ENCODE measurements around the gene FOLR2.

FOLR2 gene

DNA sequence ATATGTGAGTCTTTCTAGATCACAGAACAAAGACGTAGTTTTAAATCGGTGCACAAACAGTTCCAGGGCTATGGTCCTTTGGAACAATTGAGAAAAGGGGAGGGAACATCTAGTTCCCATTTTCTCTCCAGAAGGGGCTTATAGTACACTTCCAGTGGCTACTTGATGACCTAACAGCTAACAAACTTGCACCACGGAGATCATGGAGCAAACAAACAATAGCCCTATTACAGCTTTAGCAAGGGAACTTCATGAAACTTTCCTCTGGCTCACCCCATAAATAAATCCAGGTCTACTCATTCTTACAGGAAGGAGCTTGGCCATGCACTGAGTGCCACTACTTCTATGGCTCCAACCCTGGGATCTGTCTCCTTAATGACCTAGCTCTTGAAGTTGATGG lies 8.3 kb upstream of the FOLR2 start:
- DNase-seq: no peak

DNA sequence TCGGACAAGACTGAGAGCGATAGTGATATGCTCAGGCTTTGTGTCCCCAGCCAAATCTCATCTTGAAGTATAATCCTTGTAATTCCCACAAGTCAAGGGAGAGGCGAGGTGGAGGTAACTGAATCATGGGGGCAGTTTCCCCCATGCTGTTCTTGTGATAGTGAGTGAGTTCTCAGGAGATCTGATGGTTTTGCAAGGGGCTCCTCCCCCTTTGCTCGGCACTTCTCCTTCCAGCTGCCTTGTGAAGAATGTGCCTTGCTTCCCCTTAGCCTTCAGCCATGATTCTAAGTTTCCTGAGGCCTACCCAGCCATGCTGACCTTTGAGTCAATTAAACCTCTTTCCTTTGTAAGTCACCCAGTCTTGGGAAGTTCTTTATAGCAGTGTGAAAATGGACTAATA lies 7.5 kb upstream of the FOLR2 start:
- DNase-seq: no peak

GRCh38 chr11:72217841-72218240 lies 1.2 kb downstream of the FOLR2 start:
- no peak for DNase-seq

DNA sequence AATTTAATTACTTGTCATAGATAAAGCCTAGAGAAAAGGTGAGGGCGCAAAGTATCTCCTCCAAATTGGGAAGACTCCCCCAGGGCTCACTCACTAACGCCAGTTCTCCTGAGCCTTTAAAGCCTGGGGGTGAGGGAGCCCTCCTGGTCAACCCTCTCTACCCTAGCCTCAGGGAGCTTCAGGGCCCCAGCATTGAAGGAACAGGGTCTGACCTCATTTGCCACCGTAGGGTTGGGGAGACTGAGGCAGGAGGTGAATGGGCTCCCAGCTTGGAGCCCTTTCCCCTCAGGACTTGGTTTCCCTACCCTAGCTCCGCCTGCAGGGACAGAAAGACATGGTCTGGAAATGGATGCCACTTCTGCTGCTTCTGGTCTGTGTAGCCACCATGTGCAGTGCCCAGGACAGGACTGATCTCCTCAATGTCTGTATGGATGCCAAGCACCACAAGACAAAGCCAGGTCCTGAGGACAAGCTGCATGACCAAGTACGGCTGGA lies 1.7 kb downstream of the FOLR2 start:
- no peak for DNase-seq

DNA sequence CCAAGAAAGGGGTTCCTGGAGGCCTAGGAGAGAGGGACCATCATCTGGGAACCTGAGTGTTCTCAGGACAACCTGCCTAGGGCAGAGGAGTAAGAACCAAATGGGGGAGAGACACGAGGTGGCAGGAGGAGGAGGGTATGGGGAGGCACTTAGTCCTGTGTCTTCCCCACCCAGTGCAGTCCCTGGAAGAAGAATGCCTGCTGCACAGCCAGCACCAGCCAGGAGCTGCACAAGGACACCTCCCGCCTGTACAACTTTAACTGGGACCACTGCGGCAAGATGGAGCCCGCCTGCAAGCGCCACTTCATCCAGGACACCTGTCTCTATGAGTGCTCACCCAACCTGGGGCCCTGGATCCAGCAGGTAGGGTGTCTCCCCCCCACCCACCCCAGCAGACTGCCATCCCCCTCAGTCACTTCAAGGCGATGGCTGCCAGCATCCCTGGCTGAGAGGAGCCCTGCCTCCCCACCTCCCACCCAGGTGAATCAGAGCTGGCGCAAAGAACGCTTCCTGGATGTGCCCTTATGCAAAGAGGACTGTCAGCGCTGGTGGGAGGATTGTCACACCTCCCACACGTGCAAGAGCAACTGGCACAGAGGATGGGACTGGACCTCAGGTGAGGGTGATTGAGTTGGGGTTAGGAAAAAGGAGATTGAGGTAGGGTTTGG lies 4.2 kb downstream of the FOLR2 start:
- no peak for DNase-seq

GRCh38 chr11:72221386-72222075 lies 4.9 kb downstream of the FOLR2 start:
- DNase-seq: no peak

DNA sequence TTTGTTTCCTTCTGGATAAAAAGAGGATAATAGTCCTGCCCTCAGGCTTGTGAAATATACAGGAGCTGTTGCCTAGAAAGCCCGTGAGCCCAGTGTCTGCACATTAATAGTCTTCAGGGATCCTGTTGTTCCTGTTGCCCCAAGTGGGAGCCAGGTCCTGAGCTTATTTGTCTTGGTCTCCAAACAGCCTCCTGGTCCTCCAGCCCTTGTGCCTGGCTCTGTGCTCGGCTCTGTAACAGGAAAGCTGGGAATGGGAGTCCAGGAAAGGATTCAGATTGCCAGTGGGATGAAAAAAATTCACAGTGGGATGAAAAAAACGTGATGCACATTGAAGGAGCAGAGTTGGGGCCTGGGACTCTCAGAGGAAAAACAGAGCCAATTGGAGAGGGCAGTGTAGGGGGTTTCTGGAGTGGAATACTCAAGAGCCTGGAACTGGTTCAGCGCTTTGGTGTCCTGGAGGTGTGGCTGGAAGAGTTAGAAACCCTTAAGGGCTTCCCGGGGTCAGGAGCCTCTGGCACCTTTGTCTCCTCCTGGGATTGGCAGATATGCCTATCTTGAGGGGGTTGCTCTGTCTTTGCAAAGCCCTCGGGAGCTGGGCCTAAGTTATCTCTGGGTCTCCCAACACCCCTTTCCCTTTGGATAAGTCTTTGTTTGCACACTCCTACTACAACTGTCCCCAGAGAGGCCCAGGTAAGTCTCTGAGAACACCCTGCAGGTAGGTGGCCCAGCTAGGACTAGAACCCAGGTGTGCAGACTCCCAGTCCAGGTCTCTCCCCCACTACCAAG lies 5.7 kb downstream of the FOLR2 start:
- DNase-seq: no peak

- DNase-seq: peak; percentile 60
These were observed 6.5 kb downstream of the FOLR2 start for GRCh38 chr11:72222907-72223614.

DNA sequence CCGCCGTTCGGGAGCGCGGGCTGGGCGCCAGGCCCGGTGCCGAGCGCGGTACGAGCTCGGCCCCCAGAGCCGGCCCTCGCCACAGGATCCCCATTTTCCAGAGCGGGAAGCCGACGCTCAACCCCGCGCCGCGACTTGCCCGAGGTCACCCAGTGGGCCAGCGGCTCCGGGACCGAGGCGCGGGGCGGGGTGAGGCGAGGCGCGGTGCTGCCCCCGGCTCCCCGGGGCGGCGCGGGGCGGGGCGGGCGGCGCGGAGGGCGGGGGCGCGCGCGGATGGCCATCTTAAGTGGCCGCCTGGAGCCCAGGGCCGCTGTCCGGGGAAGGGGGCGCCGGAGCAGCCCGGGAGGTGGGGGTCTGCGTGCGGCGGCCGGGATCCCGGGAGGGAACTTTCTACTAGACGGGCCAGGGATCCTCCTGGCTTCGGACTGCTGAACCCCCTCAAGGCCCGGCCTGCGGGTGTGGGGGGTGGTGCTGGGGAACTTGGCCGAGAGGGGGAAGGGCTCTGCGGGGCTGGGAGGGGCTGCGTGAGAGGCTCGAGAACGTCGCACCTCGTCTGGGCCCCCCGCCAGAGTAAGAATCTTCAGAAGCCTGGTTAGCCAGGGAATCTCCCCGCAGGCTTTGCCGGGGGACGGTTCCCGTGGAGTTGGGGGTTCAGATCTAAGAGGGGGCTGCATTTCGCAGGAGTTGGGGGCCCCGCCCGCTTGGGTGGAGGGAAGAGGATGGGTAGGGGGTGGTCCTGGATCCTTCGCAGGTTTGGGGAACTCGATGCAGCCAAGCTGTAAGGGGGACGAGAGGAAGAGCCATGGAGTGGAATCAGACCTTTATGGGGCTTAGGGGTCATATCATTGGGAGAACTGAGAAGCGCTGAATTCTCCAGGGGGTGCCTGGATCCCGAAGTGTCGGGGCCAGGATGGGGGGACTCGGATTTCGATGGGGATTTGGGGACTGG lies 7.3 kb downstream of the FOLR2 start:
- no peak for DNase-seq

- DNase-seq: no peak
These were observed 8.2 kb downstream of the FOLR2 start, which contains the start of gene INPPL1 for GRCh38 chr11:72224564-72225410. INPPL1 (plus strand) TSS chr11:72224767; CDS start chr11:72224985, 218 bp downstream.

- no peak for DNase-seq
These were observed 8.9 kb downstream of the FOLR2 start for GRCh38 chr11:72225411-72225951.

GRCh38 chr11:72226701-72227100 lies 10.1 kb downstream of the FOLR2 start:
- no peak for DNase-seq

DNA sequence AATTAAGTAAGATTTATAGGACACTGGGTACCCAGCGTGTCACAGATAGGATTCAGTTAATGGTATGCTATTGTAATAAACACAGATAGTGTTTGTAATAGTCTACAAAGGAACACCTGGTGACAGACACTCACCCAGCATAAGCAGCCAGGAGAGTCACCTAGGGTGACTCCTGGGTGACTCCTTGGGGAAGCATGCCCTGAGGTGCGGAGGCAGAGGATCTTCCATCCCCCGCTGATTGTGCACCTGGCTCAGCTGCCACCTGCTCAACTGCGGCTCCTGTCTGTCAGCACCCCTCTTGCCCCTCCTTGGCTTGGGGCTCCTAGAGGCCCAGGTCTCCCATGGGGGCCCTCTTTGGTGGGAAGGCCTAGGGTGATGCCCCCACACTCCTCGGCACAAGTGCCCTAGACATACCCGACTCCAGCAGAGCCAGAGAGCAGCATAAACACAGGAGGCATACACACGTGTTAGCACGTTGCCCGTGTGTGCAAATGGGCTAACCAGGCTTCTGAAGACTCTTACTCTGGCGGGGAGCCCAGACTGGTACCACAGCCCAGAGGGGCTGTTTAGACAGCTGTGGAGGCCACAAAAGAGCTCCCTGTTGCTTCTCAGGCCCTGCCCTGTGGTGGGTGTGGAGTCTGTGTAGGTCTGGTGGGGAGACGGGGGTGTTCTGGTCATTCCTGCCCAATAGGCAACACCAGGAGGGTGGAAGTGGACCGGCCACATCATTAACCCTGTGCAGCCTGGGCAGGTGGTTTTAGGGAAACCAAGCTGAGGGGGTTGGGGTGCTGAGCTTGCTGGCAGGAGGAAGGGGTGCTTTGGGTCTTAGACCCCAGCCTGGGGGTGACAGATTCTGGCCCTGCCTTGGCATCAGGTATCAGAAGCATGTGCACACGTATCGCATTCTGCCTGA lies 11.0 kb downstream of the FOLR2 start:
- no peak for DNase-seq

DNA sequence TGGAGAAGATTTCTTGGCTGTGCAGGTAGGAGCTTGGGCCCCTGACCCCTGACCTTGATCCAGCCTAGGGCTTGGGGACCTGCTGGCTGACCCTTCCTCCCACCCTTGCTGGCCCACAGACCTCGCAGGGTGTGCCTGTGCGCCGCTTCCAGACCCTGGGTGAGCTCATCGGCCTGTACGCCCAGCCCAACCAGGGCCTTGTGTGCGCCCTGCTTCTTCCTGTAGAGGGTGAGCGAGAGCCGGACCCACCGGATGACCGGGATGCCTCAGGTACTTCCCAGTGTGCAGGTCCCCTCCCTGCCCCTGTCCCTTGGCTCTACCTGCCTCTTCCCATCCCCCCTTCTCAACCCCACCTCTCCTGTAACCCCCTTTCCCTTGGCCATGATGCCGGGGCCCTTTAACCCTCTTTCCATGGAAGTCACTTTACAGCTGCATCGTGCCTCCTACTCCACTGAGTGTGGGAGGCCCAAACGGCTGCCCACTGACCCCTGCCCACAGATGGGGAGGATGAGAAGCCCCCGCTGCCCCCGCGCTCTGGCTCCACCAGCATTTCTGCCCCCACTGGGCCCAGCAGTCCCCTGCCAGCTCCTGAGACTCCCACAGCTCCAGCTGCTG lies 11.7 kb downstream of the FOLR2 start:
- no peak for DNase-seq

DNA sequence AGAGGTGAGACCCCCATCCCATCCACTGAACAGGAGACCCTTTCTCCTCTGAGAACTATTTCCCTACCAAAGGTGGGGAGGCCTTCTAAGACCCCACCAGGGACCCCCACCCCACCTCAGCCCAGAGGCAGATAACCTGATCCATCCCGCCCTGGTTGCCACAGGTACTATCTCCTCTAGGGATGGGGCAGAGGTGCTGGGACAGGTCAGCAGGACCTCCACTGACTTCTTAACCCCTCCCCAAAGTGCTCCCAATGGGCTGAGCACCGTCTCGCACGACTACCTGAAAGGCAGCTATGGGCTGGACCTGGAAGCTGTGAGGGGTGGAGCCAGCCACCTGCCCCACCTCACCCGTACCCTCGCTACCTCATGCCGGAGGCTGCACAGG lies 12.2 kb downstream of the FOLR2 start:
- no peak for DNase-seq

DNA sequence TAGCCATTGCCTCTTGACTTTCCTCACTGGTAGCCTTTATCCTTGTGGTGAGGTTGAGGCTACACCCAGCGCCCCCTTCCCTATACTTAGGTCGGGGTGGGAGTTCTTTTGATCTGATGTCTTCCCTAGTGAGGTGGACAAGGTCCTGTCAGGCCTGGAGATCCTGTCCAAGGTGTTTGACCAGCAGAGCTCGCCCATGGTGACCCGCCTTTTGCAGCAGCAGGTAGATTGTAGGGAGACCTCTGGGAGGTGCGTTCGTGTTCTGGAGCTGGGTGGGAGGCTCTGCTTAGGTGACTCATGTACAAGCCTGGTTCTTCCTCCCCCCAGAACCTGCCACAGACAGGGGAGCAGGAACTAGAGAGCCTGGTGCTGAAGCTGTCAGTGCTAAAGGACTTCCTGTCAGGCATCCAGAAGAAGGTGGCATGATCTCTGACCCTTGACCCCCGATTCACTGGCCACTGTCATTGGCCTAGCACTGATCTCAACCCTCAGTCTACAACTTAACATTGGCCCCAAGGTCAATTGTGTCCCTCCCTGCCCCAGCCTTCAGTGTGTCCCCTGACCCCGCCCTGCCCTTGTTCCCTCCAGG lies 12.8 kb downstream of the FOLR2 start:
- DNase-seq: no peak

DNA sequence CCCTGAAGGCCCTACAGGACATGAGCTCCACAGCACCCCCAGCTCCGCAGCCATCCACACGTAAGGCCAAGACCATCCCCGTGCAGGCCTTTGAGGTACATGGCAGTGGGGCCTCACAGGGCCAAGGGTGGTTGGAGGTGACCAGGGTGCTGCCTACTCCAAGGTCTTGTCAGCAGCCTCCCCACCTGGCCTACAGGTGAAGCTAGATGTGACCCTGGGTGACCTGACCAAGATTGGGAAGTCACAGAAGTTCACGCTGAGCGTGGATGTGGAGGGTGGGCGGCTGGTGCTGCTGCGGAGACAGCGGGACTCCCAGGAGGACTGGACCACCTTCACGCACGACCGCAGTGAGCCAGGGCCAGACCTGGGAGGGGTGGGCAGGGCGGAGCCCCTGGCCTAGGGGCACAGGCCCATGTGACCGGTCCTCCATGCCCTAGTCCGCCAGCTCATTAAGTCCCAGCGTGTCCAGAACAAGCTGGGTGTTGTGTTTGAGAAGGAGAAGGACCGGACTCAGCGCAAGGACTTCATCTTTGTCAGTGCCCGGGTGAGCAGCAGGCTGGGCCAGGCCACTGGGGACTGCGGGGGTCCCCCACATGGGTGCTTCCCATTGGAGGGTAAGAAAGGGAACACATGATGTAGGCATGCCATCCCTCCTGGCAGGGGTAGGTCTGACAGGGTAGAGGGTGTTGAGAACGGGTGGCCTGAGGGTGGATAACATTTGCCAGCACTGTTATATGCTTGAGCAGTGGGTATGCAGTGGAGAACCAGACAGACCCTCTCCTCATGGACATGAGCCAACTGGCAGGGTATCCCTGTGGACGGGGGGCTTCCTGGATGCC lies 13.6 kb downstream of the FOLR2 start:
- DNase-seq: no peak
